B cell (primary cell): ENCODE results near the gene ID1. TPM values are rescaled to one million over a fixed set of nuclear protein-coding genes. Genes with fewer than 3 reads are reported as not detected.

Experiments used
- ATAC-seq: fragments of 200-7000 bp; cut with Tn5 transposase; one replicate; pipeline ENCODE4 v1.10.0; 2021; ENCODE audit warnings: low read depth, mild to moderate bottlenecking, moderate number of reproducible peaks, moderate library complexity
- CTCF ChIA-PET: fragments of 350-600 bp; sonication (Branson Sonifier 250); formaldehyde crosslinking; loops from one replicate; lab custom pipeline; 2021; ENCODE audit warnings: antibody characterized with exemption, inconsistent platforms; lab: Charles Lee
- POLR2A ChIA-PET: fragments of 350-600 bp; sonication (Branson Sonifier 250); formaldehyde crosslinking; loops from one replicate; lab custom pipeline; 2021; ENCODE audit warnings: antibody characterized with exemption; lab: Charles Lee
- DNase-seq: peaks from one replicate; pipeline ENCODE4 v3.0.0; 2013
- H2AFZ ChIP-seq: 2 replicates; pipeline ENCODE4 v1.6.1; 2012; ENCODE audit warnings: mild to moderate bottlenecking, low read depth, low read length; ENCODE audit not compliant: insufficient read depth, poor library complexity, severe bottlenecking
- H3K27ac ChIP-seq, 2 donors: 1 replicate in 1 of 2; 2 replicates in 1 of 2; pipeline ENCODE4 v1.5.1; 2012 to 2013; ENCODE audit warnings: low read length in 2 of 2, mild to moderate bottlenecking in 2 of 2, moderate library complexity in 1 of 2
- H3K27me3 ChIP-seq, 4 experiments: fragments of 200-600 bp in 1 of 4; sonication (generic) in 1 of 4; replicated peaks in 1 of 4; 1 replicate in 2 of 4; 2 replicates in 2 of 4; pipeline versions ENCODE4 v1.6.1 to v1.7.0; 2013 to 2016; ENCODE audit warnings: low read length in 3 of 4, mild to moderate bottlenecking in 2 of 4, mixed read lengths in 1 of 4, moderate library complexity in 1 of 4; ENCODE audit not compliant: insufficient read depth in 4 of 4, control insufficient read depth in 3 of 4; ENCODE audit errors: control extremely low read depth in 1 of 4
- H3K36me3 ChIP-seq, 2 experiments: replicated peaks in 1 of 2; 1 replicate in 1 of 2; 2 replicates in 1 of 2; pipeline versions ENCODE4 v1.6.1 to v1.7.1; 2013; ENCODE audit warnings: low read length in 1 of 2; ENCODE audit not compliant: insufficient read depth in 2 of 2, control insufficient read depth in 1 of 2; ENCODE audit errors: control extremely low read depth in 1 of 2, extremely low read depth in 1 of 2
- H3K4me1 ChIP-seq, 2 donors: fragments of 200-600 bp in 1 of 2; sonication (generic) in 1 of 2; 1 replicate in 1 of 2; 2 replicates in 1 of 2; pipeline versions ENCODE4 v1.5.1 to v1.6.1; 2013 to 2017; ENCODE audit warnings: low read length in 2 of 2; ENCODE audit not compliant: control insufficient read depth in 2 of 2, insufficient read depth in 2 of 2
- H3K4me2 ChIP-seq: replicated peaks from 2 replicates; pipeline ENCODE3; 2012; ENCODE audit warnings: mild to moderate bottlenecking, low read depth, low read length; ENCODE audit not compliant: poor library complexity, severe bottlenecking
- H3K4me3 ChIP-seq, 5 experiments: fragments of 200-600 bp in 1 of 5; sonication (generic) in 1 of 5; 1 replicate in 3 of 5; 2 replicates in 2 of 5; pipeline versions ENCODE4 v1.5.1 to v1.7.0; 2011 to 2016; ENCODE audit warnings: low read length in 4 of 5, mild to moderate bottlenecking in 4 of 5, low read depth in 2 of 5, control low read depth in 1 of 5, moderate library complexity in 1 of 5; ENCODE audit not compliant: insufficient read depth in 1 of 5; ENCODE audit errors: control extremely low read depth in 1 of 5, extremely low read depth in 1 of 5
- H3K79me2 ChIP-seq: fragments of 200-600 bp; sonication (generic); one replicate; pipeline ENCODE4 v1.6.0; 2016; ENCODE audit warnings: low read length; ENCODE audit not compliant: control insufficient read depth, insufficient read depth
- H3K9ac ChIP-seq: fragments of 200-600 bp; sonication (generic); 2 replicates; pipeline ENCODE4 v1.6.1; 2017; ENCODE audit warnings: mild to moderate bottlenecking, low read length, moderate library complexity
- H3K9me3 ChIP-seq, 3 donors: one replicate each; pipeline versions ENCODE4 v1.6.1 to v1.7.1; 2013; ENCODE audit warnings: low read length in 2 of 3; ENCODE audit not compliant: control insufficient read depth in 2 of 3, insufficient read depth in 1 of 3; ENCODE audit errors: control extremely low read depth in 1 of 3
- H4K20me1 ChIP-seq: 2 replicates; pipeline ENCODE4 v1.6.0; 2012; ENCODE audit warnings: mild to moderate bottlenecking, low read length; ENCODE audit not compliant: insufficient read depth, control insufficient read depth, poor library complexity, severe bottlenecking
- H3K27ac Mint-ChIP-seq: one replicate; pipeline ENCODE4 v1.8.0; 2021; ENCODE audit warnings: mixed read lengths
- H3K27me3 Mint-ChIP-seq: one replicate; pipeline ENCODE4 v1.8.0; 2021; ENCODE audit warnings: mixed read lengths
- H3K4me1 Mint-ChIP-seq: one replicate; pipeline ENCODE4 v1.8.0; 2021; ENCODE audit warnings: mixed read lengths
- H3K4me3 Mint-ChIP-seq: one replicate; pipeline ENCODE4 v1.8.0; 2021; ENCODE audit warnings: mixed read lengths
- H3K9me3 Mint-ChIP-seq: one replicate; pipeline ENCODE4 v1.8.0; 2022; ENCODE audit warnings: mixed read lengths; ENCODE audit not compliant: insufficient read depth
- EZH2 ChIP-seq: IDR thresholded peaks from 2 replicates; pipeline ENCODE4 v1.6.1; 2012; ENCODE audit warnings: borderline replicate concordance, low read depth, mild to moderate bottlenecking, moderate library complexity, low read length; ENCODE audit not compliant: insufficient read depth, poor library complexity, severe bottlenecking
- WGBS: methylation state at CpG from one replicate; pipeline ENCODE4 v1.1.5; 2013; ENCODE audit warnings: missing lambda C conversion rate; ENCODE audit not compliant: insufficient coverage; 5-methylcytosine and 5-hydroxymethylcytosine counted together
- intact Hi-C: fragments of 100-400 bp; cut with micrococcal nuclease; formaldehyde crosslinking; loops from one replicate; pipeline ENCODE4 v1.10.0; 2022
- polyA plus RNA-seq: library from polyadenylated mRNA; depleted of rRNA; stranded (reverse); fragments of >200 nt; gene quantifications from 2 replicates; pipeline ENCODE4 v1.2.3, GENCODE V29; 2012
- total RNA-seq, 2 donors: library from RNA; stranded (reverse); fragments of 120-200 nt in 1 of 2; gene quantifications; 1 replicate in 1 of 2; 2 replicates in 1 of 2; pipeline versions ENCODE4 v1.2.3 to v1.2.4, GENCODE V29; 2013 to 2022
- TF ChIP-seq, protein P1 (sequence below): fragments of 200-600 bp; IDR thresholded peaks from one replicate; pipeline ENCODE4 v1.8.0; 2022; ENCODE audit warnings: antibody characterized with exemption, mild to moderate bottlenecking

ID1 gene
- total and polyA plus RNA-seq, 2 donors (not counting 1 experiment from before 2014, with no cell fraction given): 4.4 to 68.2 TPM

DNA sequence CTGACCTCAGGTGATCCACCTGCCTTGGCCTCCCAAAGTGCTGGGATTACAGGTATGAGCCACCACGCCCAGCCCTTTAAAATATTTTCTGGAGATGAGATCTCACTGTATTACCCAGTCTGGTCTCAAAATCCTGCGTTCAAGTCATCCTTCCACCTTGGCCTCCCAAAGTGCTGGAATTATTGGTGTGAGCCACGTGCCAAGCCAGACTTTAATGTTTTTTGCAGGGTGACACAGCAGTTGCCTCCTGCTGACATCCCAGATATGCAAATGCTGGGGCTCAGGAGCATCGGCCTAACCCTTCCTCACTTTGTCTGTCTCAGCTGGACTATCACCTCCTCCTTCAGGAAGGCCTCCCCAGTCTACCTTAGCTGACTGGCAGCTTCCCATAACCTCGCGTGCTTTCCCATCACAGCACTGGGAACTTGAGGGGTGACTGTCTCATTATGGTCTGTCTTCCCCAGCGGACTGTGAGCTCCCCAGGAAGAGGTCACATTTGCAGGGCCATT is 14.3 kb upstream of the ID1 start:
- 85% methylated on average over 6 of the region's 7 CpGs for WGBS
- H2AFZ ChIP-seq: no peak overlapping the region
- ChIA-PET CTCF (interaction anchor here (0.9 to 5.8 kb wide), 5 partner anchors 21 to 43 kb away, joined by 3 to 30 read pairs (median 4); no protein-coding TSS in a partner anchor), POLR2A (no interaction called here)
- no peaks in the 10 kb centered on the region for H3K79me2 ChIP-seq
- no peak for ATAC-seq
- no peaks in the 10 kb centered on the region for H3K36me3 ChIP-seq
- no peak overlapping the region for H3K27ac Mint-ChIP-seq
- peaks cover 0 to 3% (median 0%) of the 10 kb centered on the region in 3 donors for H3K9me3 ChIP-seq
- TF ChIP-seq EZH2: no peak
- no peaks in the 10 kb centered on the region for H4K20me1 ChIP-seq
- no peak overlapping the region for H3K4me2 ChIP-seq
- peaks cover 0 to 15% (median 7%) of the 10 kb centered on the region in 4 experiments for H3K27me3 ChIP-seq
- H3K27me3 Mint-ChIP-seq: peaks cover 18% of the 10 kb centered on the region
- H3K9ac ChIP-seq: no peak overlapping the region
- peaks cover 9% of the 10 kb centered on the region in 2 donors for H3K4me1 ChIP-seq
- intact Hi-C loops: no loop called here
- H3K4me3 ChIP-seq: no peak overlapping the region
- peaks cover 8% of the 10 kb centered on the region for H3K4me1 Mint-ChIP-seq
- no peak for DNase-seq
- no peak overlapping the region for H3K4me3 Mint-ChIP-seq
- H3K9me3 Mint-ChIP-seq: no peaks in the 10 kb centered on the region
- H3K27ac ChIP-seq: no peak overlapping the region

GRCh38 chr20:31593221-31594001 is 11.7 kb upstream of the ID1 start:
- CTCF ChIA-PET: interaction anchor here (0.7 to 2.5 kb wide), 2 partner anchors 20 to 24 kb away, joined by 4 to 7 read pairs; no protein-coding TSS in a partner anchor
- H2AFZ ChIP-seq: no peak overlapping the region
- ATAC-seq: no peak

More at GRCh38 chr20:31593221-31594001, 11.7 kb upstream of the ID1 start:
- H3K9ac ChIP-seq: no peak overlapping the region
- H3K79me2 ChIP-seq: no peaks in the 10 kb centered on the region
- H3K36me3 ChIP-seq: no peaks in the 10 kb centered on the region
- Mint-ChIP-seq H3K4me3 (no peak overlapping the region), H3K27ac (no peak overlapping the region), H3K27me3 (peaks cover 10% of the 10 kb centered on the region), H3K9me3 (no peaks in the 10 kb centered on the region), H3K4me1 (peaks cover under 1% of the 10 kb centered on the region)
- intact Hi-C loops: no loop called here
- H3K27ac ChIP-seq: no peak overlapping the region
- DNase-seq: no peak
- no peak overlapping the region for H3K4me2 ChIP-seq
- POLR2A ChIA-PET: interaction anchor here (0.7 kb wide), 1 partner anchor 10 kb away, joined by 3 read pairs; no protein-coding TSS in a partner anchor
- no peaks in the 10 kb centered on the region for H3K4me1 ChIP-seq
- 91% methylated on average over 9 of the region's 11 CpGs for WGBS
- peaks cover 0 to 3% (median 0%) of the 10 kb centered on the region in 3 donors for H3K9me3 ChIP-seq
- TF ChIP-seq, protein P1, sequence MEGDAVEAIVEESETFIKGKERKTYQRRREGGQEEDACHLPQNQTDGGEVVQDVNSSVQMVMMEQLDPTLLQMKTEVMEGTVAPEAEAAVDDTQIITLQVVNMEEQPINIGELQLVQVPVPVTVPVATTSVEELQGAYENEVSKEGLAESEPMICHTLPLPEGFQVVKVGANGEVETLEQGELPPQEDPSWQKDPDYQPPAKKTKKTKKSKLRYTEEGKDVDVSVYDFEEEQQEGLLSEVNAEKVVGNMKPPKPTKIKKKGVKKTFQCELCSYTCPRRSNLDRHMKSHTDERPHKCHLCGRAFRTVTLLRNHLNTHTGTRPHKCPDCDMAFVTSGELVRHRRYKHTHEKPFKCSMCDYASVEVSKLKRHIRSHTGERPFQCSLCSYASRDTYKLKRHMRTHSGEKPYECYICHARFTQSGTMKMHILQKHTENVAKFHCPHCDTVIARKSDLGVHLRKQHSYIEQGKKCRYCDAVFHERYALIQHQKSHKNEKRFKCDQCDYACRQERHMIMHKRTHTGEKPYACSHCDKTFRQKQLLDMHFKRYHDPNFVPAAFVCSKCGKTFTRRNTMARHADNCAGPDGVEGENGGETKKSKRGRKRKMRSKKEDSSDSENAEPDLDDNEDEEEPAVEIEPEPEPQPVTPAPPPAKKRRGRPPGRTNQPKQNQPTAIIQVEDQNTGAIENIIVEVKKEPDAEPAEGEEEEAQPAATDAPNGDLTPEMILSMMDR: no peak
- TF ChIP-seq EZH2: no peak
- no peak overlapping the region for H3K4me3 ChIP-seq
- H3K27me3 ChIP-seq: peaks cover 0 to under 1% (median 0%) of the 10 kb centered on the region in 4 experiments
- no peaks in the 10 kb centered on the region for H4K20me1 ChIP-seq
